K562 (cell line): Measurements from ENCODE around the gene FHIT. TPM values are rescaled to one million over a fixed set of nuclear protein-coding genes. Genes with fewer than 3 reads are reported as not detected.

ENCODE experiments used
- ATAC-seq: fragments of 200-7000 bp; cut with Tn5 transposase; 3 replicates; pipeline ENCODE4 v1.9.1; 2020; ENCODE audit warnings: moderate library complexity
- BruUV-seq: library from RNA; stranded (reverse); fragments of 400-500 nt; replicated peaks from 2 replicates; lab custom pipeline; 2021; lab: Mats Ljungman, UMichigan
- CTCF ChIA-PET: fragments of 300-600 bp; formaldehyde crosslinking; extraction: SDS; loops from one replicate; lab custom pipeline; 2021; ENCODE audit warnings: low intra/inter-chr PET ratio; lab: Yijun Ruan, JAX
- POLR2A ChIA-PET: fragments of 300-600, 350-650 bp; sonication (Branson Sonifier 250); formaldehyde crosslinking; extraction: SDS; loops from one replicate; lab custom pipeline; 2021; ENCODE audit warnings: antibody characterized with exemption, inconsistent platforms; lab: Yijun Ruan, JAX
- DNase-seq, 4 experiments: peaks; one replicate each; pipeline versions ENCODE4 v3.0.0 to v3.0.0-alpha.2; 2011 to 2018; ENCODE audit warnings: low spot score in 3 of 4, mixed read lengths in 3 of 4; ENCODE audit errors: extremely low read depth in 1 of 4
- FAIRE-seq: peaks from 2 replicates; lab custom pipeline; 2011; peaks lifted over from hg19 to GRCh38; lab: Jason Lieb, UNC
- H2AFZ ChIP-seq: 2 replicates; pipeline ENCODE4 v1.6.0; 2011; ENCODE audit warnings: low read depth, low read length, control low read depth, inconsistent platforms
- H3K27ac ChIP-seq: fragments of 200-600 bp; 3 replicates; pipeline ENCODE4 v1.8.0; 2011; ENCODE audit warnings: low read depth, mild to moderate bottlenecking, control low read depth, inconsistent platforms, low read length, moderate library complexity, mixed read lengths; ENCODE audit errors: extremely low read depth
- H3K27me3 ChIP-seq, 2 experiments: fragments of 300-600 bp in 1 of 2; 2 replicates in 1 of 2; 3 replicates in 1 of 2; pipeline versions ENCODE4 v1.6.0 to v1.8.0; 2011; ENCODE audit warnings: inconsistent platforms in 2 of 2, low read length in 2 of 2, mild to moderate bottlenecking in 1 of 2, mixed read lengths in 1 of 2, moderate library complexity in 1 of 2; ENCODE audit not compliant: control insufficient read depth in 2 of 2, insufficient read depth in 2 of 2
- H3K36me3 ChIP-seq: fragments of 300-600 bp; 3 replicates; pipeline ENCODE4 v1.8.0; 2011; ENCODE audit warnings: mild to moderate bottlenecking, low read length, inconsistent platforms; ENCODE audit not compliant: control insufficient read depth, insufficient read depth
- H3K4me1 ChIP-seq, 2 experiments: fragments of 200-600 bp in 1 of 2; replicated peaks in 1 of 2; 2 replicates in 1 of 2; 3 replicates in 1 of 2; pipeline versions ENCODE4 v1.5.1 to v1.8.0; 2011; ENCODE audit warnings: inconsistent platforms in 2 of 2, low read length in 2 of 2, mild to moderate bottlenecking in 1 of 2, mixed read lengths in 1 of 2, moderate library complexity in 1 of 2; ENCODE audit not compliant: control insufficient read depth in 2 of 2, insufficient read depth in 2 of 2
- H3K4me2 ChIP-seq: 2 replicates; pipeline ENCODE4 v1.6.1; 2011; ENCODE audit warnings: low read length, control low read depth, inconsistent platforms, mixed read lengths; ENCODE audit not compliant: insufficient read depth
- H3K4me3 ChIP-seq: fragments of 200-600 bp; sonication (generic), shearing (Covaris generic); 2 replicates; pipeline ENCODE4 v1.5.1; 2016; ENCODE audit warnings: control low read depth, inconsistent platforms
- H3K79me2 ChIP-seq: fragments of 200-600 bp; 3 replicates; pipeline ENCODE4 v1.8.0; 2011; ENCODE audit warnings: low read length, inconsistent platforms; ENCODE audit not compliant: control insufficient read depth, insufficient read depth
- H3K9ac ChIP-seq, 2 experiments: 2 replicates each; pipeline versions ENCODE4 v1.6.0 to v1.6.1; 2011; ENCODE audit warnings: low read depth in 2 of 2, low read length in 2 of 2, control low read depth in 1 of 2, inconsistent platforms in 1 of 2, mild to moderate bottlenecking in 1 of 2, mixed read lengths in 1 of 2; ENCODE audit not compliant: insufficient read depth in 1 of 2
- H3K9me1 ChIP-seq: one replicate; pipeline ENCODE4 v1.6.0; 2011; ENCODE audit warnings: inconsistent platforms, mild to moderate bottlenecking, low read length, moderate library complexity; ENCODE audit not compliant: control insufficient read depth, insufficient read depth
- H3K9me3 ChIP-seq: replicated peaks from 2 replicates; pipeline ENCODE4 v1.5.1; 2011; ENCODE audit warnings: low read depth, low read length, inconsistent platforms; ENCODE audit not compliant: control insufficient read depth, insufficient read depth
- H4K20me1 ChIP-seq: replicated peaks from 2 replicates; pipeline ENCODE4 v1.6.1; 2011; ENCODE audit warnings: low read length, inconsistent platforms, mixed read lengths; ENCODE audit not compliant: control insufficient read depth, insufficient read depth
- ARID1B ChIP-seq: fragments of 450-650 bp; IDR thresholded peaks from 2 replicates; pipeline ENCODE4 v1.6.1; 2016; ENCODE audit warnings: antibody characterized with exemption, mild to moderate bottlenecking, inconsistent platforms
- GATA2 ChIP-seq: sonication (generic); formaldehyde crosslinking; IDR thresholded peaks from 2 replicates; pipeline ENCODE4 v1.4.0; 2020; ENCODE audit warnings: mild to moderate bottlenecking, missing genetic modification reagents
- HMBOX1 ChIP-seq: sonication (generic); IDR thresholded peaks from 2 replicates; pipeline ENCODE4 v1.6.1; 2016
- KLF16 ChIP-seq: IDR thresholded peaks from 2 replicates; pipeline ENCODE4 v1.6.1; 2016; ENCODE audit warnings: antibody characterized with exemption
- LARP7 ChIP-seq: fragments of 450-650 bp; IDR thresholded peaks from 2 replicates; pipeline ENCODE4 v1.6.1; 2016
- NFYB ChIP-seq: IDR thresholded peaks from 2 replicates; pipeline ENCODE4 v1.6.1; 2011; ENCODE audit warnings: mild to moderate bottlenecking, moderate library complexity; ENCODE audit not compliant: insufficient read length; ENCODE audit errors: extremely low read depth
- POLR3A ChIP-seq: IDR thresholded peaks from 2 replicates; pipeline ENCODE4 v1.6.1; 2011; ENCODE audit warnings: borderline replicate concordance, mild to moderate bottlenecking, moderate library complexity; ENCODE audit not compliant: insufficient read length, insufficient read depth; ENCODE audit errors: extremely low read depth
- PTRF ChIP-seq: fragments of 450-650 bp; IDR thresholded peaks from 2 replicates; pipeline ENCODE4 v1.6.1; 2016; ENCODE audit warnings: mild to moderate bottlenecking, missing genetic modification characterization, missing compliant biosample characterization
- PURB ChIP-seq: sonication (generic); formaldehyde crosslinking; IDR thresholded peaks from 2 replicates; pipeline ENCODE4 v1.9.0; 2021; ENCODE audit warnings: low read depth, mild to moderate bottlenecking, missing genetic modification reagents
- TBL1XR1 ChIP-seq, 2 experiments: IDR thresholded peaks; 2 replicates each; pipeline ENCODE4 v1.6.1; 2012; ENCODE audit warnings: improper control_type of control experiment in 2 of 2, low read length in 2 of 2, mild to moderate bottlenecking in 1 of 2
- THAP7 ChIP-seq: fragments of 250-450 bp; sonication (Bioruptor Pico); IDR thresholded peaks from 2 replicates; pipeline ENCODE4 v1.5.0; 2021
- ZNF224 ChIP-seq: sonication (generic); formaldehyde crosslinking; IDR thresholded peaks from 2 replicates; pipeline ENCODE4 v1.8.0; 2022; ENCODE audit warnings: mild to moderate bottlenecking, missing genetic modification reagents
- ZNF263 ChIP-seq: sonication (generic); formaldehyde crosslinking; IDR thresholded peaks from 2 replicates; pipeline ENCODE4 v1.8.0; 2022; ENCODE audit warnings: mild to moderate bottlenecking, missing genetic modification reagents, borderline replicate concordance
- in situ Hi-C: fragments of 300-500 bp; cut with MboI; formaldehyde crosslinking; loops from 4 replicates; pipeline ENCODE4 v1.15.0; 2018; ENCODE audit warnings: inconsistent platforms, mixed read lengths
- intact Hi-C: fragments of 100-400 bp; cut with micrococcal nuclease; formaldehyde crosslinking; loops from 2 replicates; pipeline ENCODE4 v1.14.2; 2022
- polyA plus RNA-seq, 8 experiments: library from polyadenylated mRNA; depleted of rRNA in 4 of 8; stranded (reverse) in 5 of 8; unstranded in 3 of 8; fragments of >200 nt; fragmentation: Nextera tagmentation in 2 of 8; fragmentation: Illumina TruSeq in 1 of 8; extraction: Ambion mirVana in 2 of 8; extraction: Trizol in 1 of 8; gene quantifications; 2 replicates each; pipeline versions ENCODE4 v1.2.1 to v1.2.3, GENCODE V29; 2011 to 2014; ENCODE audit warnings: inconsistent platforms in 1 of 8, missing spikeins in 1 of 8
- total RNA-seq, 7 experiments: library from RNA; depleted of rRNA in 6 of 7; stranded (reverse); fragments of >200 nt in 6 of 7; fragmentation: Illumina TruSeq in 2 of 7; extraction: Trizol in 2 of 7; gene quantifications; 2 replicates each; pipeline versions ENCODE4 v1.2.1 to v1.2.3, GENCODE V29; 2011 to 2021; ENCODE audit warnings: low replicate concordance in 1 of 7

Gene FHIT
- total and polyA plus RNA-seq, 9 of the 15 experiments (the other 6 are each of a cell fraction or from before 2014, with no cell fraction given) = 1.7 to 9.1 (median 4.3) TPM

GRCh38 chr3:59752925-59753324 lies 1498.3 kb downstream of the FHIT start:
- no TSS peak for BruUV-seq
- CTCF ChIA-PET = no interaction called here

More at GRCh38 chr3:59752925-59753324, 1498.3 kb downstream of the FHIT start:
- no peak for TF ChIP-seq ARID1B
- TF ChIP-seq KLF16 = no peak
- no peak for TF ChIP-seq TBL1XR1 (IDR thresholded peaks at IDR 0.05; ENCODE audit: low read length in 2 of 2)
- no peak for TF ChIP-seq LARP7
- TF ChIP-seq THAP7 (CRISPR knock-in tag) = no peak
- TF ChIP-seq POLR3A = no peak
- TF ChIP-seq PTRF (tag) = no peak
- TF ChIP-seq HMBOX1 = no peak
- TF ChIP-seq NFYB = no peak
- no peak for TF ChIP-seq GATA2 (CRISPR knock-in tag)
- no peak for TF ChIP-seq ZNF224
- no peak for TF ChIP-seq PURB
- no peak for TF ChIP-seq ZNF263 (CRISPR knock-in tag)
- no peaks in the 10 kb centered on the region; a peak in 1 of 5 replicates for H3K27me3 ChIP-seq
- POLR2A ChIA-PET = no interaction called here
- H3K4me3 ChIP-seq = no peak overlapping the region
- H3K4me1 ChIP-seq = no peaks in the 10 kb centered on the region
- no peak for ATAC-seq
- in situ Hi-C loops (no loop called here), intact Hi-C loops (no loop called here)
- H3K9me1 ChIP-seq = no peaks in the 10 kb centered on the region
- H3K9me3 ChIP-seq = no peaks in the 10 kb centered on the region
- H4K20me1 ChIP-seq = no peaks in the 10 kb centered on the region
- no peaks in the 10 kb centered on the region for H3K36me3 ChIP-seq
- H3K79me2 ChIP-seq = no peaks in the 10 kb centered on the region
- DNase-seq = no peak
- H3K4me2 ChIP-seq = no peak overlapping the region
- FAIRE-seq = no peak
- no peak overlapping the region for H2AFZ ChIP-seq
- H3K9ac ChIP-seq = no peak overlapping the region
- no peak overlapping the region for H3K27ac ChIP-seq
